ENCODE measurements around the gene JAKMIP2.

Gene JAKMIP2

GRCh38 chr5:147788023-147788422 lies 5.5 kb upstream of the JAKMIP2 start:
- DNase-seq (ENCODE audit: low read depth) = no peak

GRCh38 chr5:147786142-147786541 lies 3.6 kb upstream of the JAKMIP2 start:
- no peak for DNase-seq (ENCODE audit: low read depth)

- no peak for DNase-seq (ENCODE audit: low read depth)
These were observed 1.8 kb upstream of the JAKMIP2 start for GRCh38 chr5:147784146-147784987.

DNA sequence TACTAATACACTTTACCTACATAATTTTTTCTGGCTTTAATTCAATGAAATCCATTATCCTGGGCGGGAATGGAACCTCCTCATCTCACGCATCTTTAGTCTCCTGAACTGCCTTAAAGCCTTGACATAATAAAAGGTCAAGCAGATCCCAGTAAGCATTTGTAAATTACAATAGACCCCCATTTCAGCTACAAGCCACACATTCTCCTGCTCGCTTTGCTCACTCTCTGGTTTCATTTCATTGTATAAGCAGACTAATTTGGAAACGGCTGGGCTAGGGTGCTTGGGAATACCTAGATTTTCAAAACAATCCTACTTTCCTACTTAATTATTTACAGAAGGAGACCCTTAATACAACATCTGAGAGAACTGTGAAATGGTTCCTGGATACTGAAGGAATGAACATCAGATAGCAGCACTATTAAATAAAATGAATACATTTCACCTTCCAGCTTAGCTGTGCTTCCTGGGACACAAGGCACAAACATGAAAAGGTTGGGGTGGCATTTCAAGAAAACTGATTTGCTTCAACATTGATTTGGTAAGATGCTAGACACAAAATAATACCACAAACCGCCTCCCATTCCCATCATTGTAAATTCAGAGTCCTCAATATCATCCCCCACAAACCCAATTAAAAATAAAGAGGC lies 1.5 kb downstream of the JAKMIP2 start:
- DNase-seq (ENCODE audit: low read depth) = no peak

GRCh38 chr5:147779694-147780093 lies 2.8 kb downstream of the JAKMIP2 start:
- no peak for DNase-seq (ENCODE audit: low read depth)

GRCh38 chr5:147776989-147777388 lies 5.5 kb downstream of the JAKMIP2 start:
- DNase-seq (ENCODE audit: low read depth) = no peak

DNA sequence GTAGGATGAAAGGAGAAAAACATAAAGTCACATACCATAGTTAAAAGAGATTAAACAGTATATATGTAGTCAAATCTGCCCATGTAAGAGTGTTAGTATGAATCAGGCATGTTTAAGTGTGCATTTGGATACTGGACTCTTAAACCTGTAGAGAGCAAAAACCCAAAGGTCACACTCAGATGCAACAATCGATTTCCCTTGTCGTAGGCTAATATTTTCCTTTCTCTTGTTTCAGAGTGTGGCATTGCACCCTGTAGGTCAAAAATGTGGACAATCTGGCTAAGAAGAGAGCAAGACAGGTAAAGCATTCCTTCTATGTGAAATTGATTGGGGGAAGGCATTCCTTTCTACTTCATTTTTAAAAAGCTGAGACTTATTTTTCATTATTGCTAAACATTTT lies 8.9 kb downstream of the JAKMIP2 start:
- no peak for DNase-seq (ENCODE audit: low read depth)

DNA sequence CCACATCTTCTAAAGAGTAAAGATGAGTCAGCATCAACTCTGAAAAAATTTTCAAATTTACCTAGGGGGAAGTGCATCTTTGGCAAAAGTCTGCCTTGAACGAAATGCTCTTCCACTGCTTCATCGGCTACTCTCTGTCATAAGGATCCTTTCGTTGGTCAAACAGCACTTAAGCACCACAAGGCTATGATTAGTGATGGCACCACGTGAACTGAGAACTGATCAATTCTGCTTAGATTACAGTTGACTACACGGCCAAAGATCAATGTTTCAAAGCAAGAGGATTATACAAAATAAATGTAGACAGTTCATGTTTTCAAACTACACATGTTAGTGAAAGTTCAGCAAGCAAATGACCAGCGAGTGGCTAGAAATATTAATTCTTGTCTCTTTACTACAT lies 9.4 kb downstream of the JAKMIP2 start:
- no peak for DNase-seq (ENCODE audit: low read depth)

DNA sequence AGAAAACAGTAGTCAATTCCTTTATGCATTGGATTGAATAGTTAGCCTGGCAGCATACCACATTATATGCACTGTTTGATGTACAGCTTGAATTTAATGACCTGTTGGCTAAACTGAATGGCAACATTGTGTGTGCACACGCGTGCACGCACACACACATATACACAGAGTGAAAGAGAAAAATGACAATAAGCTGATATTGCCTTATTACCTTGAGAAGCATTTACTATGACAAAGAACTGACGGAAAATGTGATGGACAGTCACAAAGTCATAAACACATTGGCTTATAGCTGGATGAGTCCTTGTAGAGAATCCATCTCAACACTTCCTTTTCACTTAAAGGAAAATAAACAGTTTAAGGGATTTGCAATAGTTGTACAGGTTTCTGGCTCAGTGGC lies 15.5 kb downstream of the JAKMIP2 start:
- no peak for DNase-seq (ENCODE audit: low read depth)

DNA sequence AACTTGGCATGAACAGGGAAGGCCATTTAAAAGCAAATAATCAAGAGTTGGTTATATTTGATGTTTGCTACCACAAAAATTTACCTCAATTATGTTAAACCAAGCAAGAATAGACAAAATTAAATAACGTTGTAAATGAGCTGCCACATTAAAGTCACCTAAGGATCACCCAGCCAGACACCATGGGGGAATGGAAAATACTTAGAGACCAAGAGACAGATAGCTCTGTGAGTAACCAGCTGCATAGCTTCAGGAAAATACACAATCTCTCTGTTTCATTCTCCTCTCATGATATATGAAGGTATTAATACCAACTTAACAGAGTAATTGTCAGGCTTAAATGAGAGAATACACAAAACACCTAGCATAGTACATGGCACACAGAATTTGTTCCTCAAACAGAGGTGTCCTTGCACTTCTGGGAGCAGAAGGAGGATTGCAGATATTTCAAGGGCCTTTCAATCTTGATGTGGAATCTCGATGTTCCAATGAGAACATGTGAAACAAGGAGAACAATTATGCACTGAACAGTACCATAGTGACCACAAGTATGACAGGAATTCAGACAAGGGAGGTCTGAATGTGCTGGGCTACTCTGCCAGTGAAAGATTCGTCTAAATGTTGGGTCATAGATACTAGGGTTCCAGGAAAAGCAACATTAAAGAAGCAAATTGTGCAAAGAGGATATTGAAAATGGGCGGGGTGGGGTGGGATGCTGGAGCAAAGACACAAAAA lies 18.6 kb downstream of the JAKMIP2 start:
- DNase-seq (ENCODE audit: low read depth) = peak; percentile 12

DNA sequence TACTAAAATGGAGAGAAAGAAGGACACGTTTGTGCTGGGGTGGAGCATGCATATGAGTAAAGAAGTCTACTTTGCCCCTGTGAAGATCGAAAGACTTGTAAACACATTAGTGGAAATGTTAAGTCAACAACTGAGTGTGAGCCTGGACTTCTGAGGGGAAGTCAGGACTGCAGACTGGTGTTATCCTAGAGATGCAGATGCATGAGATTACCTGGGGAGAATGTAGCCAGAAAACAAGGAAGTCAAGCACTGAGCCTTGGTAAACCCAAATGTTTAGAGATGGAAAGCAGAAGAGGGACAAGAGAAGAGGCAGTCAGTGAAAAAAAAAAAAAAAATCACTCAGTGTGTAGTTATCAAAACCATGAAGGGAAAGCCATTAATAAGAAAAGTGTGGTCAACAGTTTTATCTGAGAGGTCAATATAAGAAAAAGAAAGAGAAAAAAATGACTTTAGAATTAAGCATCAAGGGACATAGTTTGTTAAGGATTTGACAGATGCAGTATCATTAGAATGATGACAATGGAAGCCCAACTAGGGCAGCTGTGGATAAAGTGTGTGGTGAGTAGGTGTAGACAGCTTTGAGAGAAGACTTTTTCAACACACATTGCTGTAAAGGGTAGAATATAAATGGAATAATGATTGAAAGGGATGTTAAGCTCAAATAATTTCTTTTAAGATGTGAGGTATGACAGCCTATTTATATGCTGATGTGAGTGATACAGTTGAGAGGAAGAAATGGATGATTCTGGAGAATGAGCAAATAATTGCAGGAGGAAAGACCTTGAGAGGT lies 22.2 kb downstream of the JAKMIP2 start:
- no peak for DNase-seq (ENCODE audit: low read depth)

GRCh38 chr5:147759441-147759840 lies 23.1 kb downstream of the JAKMIP2 start:
- DNase-seq (ENCODE audit: low read depth) = no peak

- no peak for DNase-seq (ENCODE audit: low read depth)
These were observed 26.0 kb downstream of the JAKMIP2 start for GRCh38 chr5:147756566-147756965.

DNA sequence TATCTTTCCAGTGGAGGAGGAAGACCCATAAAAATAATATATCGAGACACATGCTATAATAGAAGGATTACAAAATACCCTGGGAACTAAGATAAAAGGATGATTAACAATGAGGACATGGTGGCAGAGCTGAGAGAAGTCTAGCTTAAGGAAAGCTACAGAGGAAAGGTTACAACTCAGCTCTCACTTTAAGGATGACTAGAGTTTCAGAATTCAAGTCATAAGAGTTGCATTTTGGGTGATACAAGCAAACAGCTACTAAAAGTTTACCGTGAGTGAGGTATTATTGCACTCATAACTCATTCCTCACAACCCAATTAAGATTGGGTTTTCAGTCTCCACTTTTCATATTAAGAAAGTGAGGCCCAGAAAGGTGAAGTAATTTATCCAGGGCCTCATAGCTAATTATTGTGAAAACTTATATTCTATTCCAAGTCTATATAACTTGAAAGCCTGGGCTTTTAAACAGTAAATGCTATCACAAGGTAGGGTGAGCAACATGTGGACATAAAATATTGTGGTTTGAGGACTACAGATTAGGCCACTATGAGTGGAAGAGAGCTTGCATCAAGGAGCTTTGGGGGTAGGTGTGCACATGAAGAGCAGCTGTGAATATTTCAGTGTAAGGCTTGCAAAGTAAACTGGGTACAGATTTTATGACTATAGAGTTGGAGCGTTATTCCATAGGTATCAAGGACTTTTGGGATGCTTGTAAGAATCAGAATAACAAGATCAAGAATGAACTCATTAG lies 28.0 kb downstream of the JAKMIP2 start:
- DNase-seq (ENCODE audit: low read depth) = no peak

GRCh38 chr5:147753765-147754164 lies 28.8 kb downstream of the JAKMIP2 start:
- DNase-seq (ENCODE audit: low read depth) = no peak

DNA sequence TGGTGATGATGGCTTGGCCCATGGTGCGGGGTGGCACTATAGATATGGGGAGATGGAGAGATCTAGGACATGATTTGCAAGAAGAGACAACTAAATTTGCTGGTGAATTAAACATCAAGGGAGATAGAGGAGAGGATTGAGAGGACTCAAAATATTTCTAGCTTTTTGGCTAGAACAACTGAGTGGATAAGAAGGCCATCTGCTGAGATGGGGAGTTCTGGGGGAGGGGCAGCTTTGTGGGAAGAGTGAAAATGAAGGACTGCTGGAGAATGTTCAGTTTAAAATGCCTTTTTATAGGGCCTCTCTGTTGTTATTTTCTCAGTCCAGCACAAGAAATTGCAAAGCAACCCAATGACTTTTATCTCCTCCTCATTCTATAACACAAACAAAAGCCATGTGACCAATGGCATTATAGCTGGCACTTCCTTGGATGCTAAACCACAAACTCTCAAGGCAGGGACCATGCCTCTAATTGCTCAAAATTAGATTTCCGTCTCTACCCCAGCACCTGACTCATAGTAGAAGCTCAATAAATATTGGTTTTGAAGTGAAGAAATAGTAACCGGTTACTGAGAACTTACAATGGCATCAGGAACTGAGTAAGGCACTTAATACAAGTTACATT lies 29.8 kb downstream of the JAKMIP2 start:
- DNase-seq (ENCODE audit: low read depth) = no peak

- DNase-seq (ENCODE audit: low read depth) = no peak
These were observed 30.5 kb downstream of the JAKMIP2 start for GRCh38 chr5:147752033-147752432.

- no peak for DNase-seq (ENCODE audit: low read depth)
These were observed 31.2 kb downstream of the JAKMIP2 start for GRCh38 chr5:147751156-147751830.

GRCh38 chr5:147750065-147750464 lies 32.5 kb downstream of the JAKMIP2 start:
- DNase-seq (ENCODE audit: low read depth) = no peak

- no peak for DNase-seq (ENCODE audit: low read depth)
These were observed 33.9 kb downstream of the JAKMIP2 start for GRCh38 chr5:147748590-147748989.
